Measurements from ENCODE around the gene LRRN2.

LRRN2 gene

GRCh38 chr1:204600203-204600602, 85.3 kb downstream of the LRRN2 start:
- no peak for DNase-seq (ENCODE audit: low read depth)

DNA sequence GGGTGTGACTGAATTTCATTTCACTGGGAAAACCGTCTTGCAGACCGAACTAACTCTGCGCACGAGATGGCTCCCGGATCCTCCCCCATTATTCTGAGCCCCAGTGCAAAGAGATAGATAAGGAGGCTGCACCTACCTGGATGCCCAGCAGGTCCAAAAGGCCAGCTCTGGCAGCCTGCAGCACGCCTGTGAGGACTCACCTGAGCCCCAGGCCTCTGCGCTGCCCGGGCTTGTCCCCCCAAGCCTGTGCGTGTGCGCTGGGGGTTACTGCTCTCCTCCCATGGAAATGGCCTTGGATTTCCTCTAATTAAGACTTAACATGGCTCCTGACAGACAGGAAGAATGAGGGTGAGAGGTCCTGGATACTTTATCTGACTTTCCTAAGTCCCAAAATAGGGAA, 85.9 kb downstream of the LRRN2 start:
- DNase-seq (ENCODE audit: low read depth), result no peak

DNA sequence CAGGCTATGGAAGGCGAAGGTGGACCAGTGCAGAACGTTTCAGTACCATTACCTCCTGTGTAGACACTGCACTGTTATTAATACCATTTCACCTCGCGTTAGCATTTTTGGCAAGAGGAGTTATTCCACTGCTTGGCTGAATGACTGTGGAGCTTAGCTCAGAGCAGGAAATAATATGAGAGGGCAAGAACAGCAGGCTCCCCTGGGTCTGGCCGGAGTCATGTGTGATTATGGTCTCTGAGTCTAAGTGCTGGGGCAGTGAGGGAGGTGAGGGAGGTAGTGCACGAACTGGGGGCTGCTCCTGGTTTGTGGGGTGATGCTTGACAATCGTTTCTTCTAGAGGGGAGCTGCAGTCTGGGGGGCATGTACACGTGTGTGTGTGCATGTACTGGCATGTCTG, 86.4 kb downstream of the LRRN2 start:
- DNase-seq (ENCODE audit: low read depth), result no peak

DNA sequence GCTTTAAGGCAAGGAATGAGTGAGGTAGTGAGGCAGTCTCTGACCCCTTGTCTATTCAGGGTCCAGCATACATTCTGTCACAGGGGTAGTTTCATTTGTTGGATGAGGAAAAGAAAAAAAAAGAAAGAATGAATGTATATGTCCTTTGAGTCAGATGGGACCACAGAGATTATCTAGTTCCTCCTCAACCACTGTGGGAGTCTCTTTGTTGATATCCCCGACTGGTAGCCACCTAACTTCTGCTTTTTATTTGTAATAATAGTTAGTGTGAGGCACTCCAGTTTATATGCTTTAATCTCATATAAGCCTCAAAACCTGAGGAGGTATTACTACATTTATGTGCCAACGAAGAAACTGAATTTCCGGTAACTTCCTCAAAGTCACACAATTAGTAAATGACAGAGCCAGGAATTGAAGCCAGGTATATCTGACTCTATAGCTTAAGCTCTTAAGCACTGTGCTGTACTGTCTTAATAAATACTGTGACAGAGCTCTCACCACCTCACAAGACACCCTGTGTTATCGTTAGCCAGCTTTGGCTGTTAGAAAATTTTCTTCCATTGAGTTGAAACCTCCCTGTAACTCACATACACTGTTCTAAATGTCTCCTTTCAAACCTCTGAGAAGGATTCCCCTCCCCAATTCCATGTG, 87.1 kb downstream of the LRRN2 start:
- no peak for DNase-seq (ENCODE audit: low read depth)

DNA sequence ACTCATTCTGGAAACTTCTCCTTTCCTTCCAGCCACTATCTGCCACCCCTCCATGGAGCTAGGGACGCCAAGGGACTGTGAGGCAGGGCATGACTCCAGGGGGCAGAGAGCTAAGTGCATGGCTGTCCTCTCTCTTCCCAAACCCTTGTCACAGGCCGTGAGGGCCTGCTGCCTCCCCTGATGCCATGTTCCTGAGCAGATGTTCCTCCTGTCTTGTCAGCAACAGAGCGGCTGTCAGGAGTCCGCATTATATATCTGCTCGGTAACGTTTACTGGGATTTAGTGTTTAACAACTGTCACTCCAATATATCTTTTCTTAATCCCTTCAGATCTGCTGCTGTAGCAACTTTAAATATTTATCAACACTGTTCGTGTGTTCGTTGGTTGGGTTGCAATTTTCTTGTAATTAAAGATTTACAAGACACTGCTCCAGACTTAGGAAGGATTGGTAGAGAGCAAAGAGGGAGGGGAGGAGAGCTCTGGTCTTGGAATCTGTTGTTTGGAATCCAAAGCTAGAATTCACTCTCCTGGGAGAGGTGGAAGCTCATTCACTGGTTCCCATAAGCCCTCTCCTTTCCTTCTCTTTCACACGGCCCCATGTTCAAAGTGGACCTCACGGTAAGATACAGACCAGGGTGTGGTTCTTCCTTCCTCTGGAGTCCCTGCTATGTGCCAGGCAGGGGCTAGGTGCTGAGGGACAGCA, 93.1 kb downstream of the LRRN2 start:
- DNase-seq (ENCODE audit: low read depth), result no peak

GRCh38 chr1:204591473-204592090, 94.0 kb downstream of the LRRN2 start:
- peak; percentile 69 for DNase-seq (ENCODE audit: low read depth)

DNA sequence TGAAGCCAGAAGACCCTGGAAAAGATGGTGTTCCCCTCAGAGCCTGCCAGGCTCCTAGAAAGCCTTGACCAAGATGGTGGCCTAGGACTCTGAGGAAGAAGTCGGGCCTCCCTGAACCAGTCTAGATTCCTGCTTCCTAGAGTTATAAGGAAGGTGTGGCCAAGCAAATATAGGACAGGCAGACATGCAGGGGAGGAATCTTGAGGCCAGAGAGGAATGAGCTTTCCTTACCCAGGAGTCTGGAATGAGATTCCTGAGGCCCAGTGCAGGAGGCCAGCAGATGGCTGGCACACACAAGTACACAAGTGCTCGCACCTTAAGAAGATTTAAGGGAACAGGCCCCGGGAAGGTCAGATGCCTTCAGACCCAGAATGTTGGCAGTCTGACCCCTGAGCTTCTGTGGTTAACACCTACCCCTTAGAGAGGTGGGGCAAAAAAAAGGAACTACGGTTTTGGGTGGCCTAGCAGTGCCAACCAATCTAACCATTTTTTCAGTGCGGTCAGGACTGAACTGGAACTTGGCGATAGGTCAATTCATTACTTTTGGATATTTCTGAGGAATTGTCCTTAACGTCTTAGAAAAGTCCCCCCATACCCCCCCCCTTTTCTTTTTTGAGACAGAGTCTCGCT, 96.0 kb downstream of the LRRN2 start:
- DNase-seq (ENCODE audit: low read depth), result no peak

GRCh38 chr1:204588826-204589225, 96.7 kb downstream of the LRRN2 start:
- no peak for DNase-seq (ENCODE audit: low read depth)

GRCh38 chr1:204587621-204588020, 97.9 kb downstream of the LRRN2 start:
- DNase-seq (ENCODE audit: low read depth), result no peak

DNA sequence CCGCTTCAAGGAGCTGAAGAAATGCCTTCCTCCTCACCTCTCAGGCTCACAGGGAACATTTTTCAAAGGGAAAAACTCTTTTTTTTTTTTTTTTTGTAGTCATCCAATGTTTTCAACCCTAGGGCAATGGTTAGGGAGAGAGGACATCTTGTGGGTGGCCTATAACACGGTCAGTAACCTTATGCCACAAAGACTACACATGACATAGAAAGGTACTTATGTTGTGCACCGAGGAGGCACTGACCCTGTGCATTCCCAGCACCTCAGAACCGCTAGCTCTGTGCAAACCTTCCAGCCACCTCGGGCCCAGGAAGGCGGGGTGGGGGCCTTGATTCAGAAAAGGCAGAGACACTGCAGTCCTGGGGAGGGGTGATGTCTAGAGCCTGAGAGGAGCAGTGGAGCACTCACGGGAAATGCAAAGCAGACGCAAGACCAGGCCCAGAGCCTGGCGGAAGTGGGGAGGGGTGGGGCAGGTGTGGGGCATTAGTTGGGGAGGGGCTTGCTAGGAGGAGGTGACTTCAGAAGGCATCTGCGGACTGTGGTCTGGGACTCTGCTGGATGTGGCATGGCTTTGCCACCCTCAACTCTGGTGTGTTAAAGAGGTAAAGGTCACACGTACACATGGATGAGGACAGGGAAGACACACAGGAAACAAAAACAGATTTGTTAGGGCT, 100.7 kb downstream of the LRRN2 start:
- DNase-seq (ENCODE audit: low read depth), result no peak

DNA sequence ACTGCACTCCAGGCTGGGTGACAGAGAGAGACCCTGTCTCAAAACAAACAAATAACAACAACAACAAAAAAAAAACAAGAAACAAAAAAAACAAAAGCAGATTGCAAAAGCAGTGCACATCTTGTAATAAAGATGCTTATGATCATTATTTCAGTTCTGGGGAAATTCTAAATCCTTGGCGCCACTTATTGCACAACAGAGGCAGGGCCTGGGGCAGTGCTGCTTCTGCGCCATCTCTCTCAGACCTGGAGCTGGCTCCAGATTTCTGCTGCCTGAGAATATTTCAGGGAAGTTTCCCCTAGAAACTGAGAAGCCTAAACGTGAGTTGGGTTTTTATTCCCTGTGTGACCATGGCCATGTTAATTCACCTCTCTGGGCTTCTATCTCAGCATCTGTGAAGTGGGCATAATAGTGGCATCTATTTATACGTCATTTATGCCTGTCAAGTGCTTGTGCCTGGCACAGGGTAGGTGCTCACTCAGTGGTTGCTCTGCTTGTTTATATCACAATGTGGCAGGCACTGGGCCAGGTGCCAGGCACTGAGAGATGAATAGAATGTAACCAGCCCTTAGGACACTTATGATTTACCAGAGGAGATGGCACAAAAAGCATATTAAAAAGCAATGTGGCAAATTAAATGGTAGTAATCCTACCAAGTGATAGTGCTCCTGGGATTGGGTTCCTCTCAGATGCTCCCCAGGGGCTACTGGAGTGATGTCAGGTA, 101.5 kb downstream of the LRRN2 start:
- no peak for DNase-seq (ENCODE audit: low read depth)

DNA sequence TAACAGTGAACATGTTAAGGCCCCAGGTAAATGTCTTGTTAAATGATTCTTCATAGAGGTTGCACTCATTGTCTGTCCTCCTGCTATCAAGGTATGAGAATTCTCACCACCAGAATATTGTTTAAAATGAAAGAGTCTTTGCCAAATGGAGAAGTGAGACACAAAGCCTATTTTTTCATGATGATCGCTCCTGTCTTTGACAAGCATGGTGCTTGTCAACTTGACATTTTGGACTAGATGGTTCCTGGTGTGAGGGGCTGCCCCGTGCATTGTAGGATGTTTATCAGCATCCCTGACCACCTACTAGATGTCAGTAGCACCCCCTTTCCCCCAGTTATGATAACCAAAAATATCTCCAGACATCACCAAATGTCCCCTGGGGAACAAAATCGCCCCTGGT, 103.8 kb downstream of the LRRN2 start:
- DNase-seq (ENCODE audit: low read depth), result no peak

DNA sequence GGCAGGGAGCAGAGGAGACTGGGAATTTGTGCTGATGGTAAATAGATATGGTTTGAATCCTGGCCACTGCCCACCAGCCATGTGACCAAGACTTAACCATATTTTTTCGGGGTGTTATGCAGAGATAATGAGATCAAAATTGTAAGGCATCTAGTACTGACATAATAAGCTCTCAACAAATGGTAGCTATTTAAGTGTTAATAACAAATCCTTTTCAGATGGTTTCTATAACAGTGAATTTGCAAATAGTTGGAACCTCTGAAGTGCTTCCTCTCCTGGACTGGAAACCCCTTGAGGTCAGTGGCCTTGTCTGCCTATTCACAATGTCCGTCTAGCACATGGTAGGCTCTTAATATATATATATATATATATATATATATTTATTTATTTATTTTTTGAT, 104.7 kb downstream of the LRRN2 start:
- DNase-seq (ENCODE audit: low read depth), result no peak

GRCh38 chr1:204579681-204580080, 105.9 kb downstream of the LRRN2 start:
- DNase-seq (ENCODE audit: low read depth), result no peak

GRCh38 chr1:204578867-204579664, 106.5 kb downstream of the LRRN2 start:
- DNase-seq (ENCODE audit: low read depth), result no peak

- no peak for DNase-seq (ENCODE audit: low read depth)
Observed at GRCh38 chr1:204577794-204578478, 107.6 kb downstream of the LRRN2 start.

DNA sequence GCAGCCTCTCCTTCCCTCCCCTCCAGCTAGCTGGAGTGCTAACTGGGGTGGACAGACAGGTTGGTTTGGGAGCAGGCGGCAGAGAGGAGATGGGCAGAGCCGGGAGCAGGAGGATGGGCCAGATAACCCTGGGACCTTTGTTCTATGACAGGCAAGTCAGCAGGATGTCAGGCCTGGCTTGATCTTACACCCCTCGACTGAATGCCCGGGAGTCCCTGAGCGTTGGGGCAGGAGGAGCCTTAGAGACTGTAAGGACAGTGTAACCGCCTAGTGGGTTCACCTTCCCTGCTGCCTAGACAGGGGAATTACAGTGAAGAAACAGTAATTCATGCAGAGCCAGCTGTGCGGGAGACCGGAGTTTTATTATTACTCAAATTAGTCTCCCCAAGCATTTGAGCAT, 109.1 kb downstream of the LRRN2 start:
- DNase-seq (ENCODE audit: low read depth), result no peak

DNA sequence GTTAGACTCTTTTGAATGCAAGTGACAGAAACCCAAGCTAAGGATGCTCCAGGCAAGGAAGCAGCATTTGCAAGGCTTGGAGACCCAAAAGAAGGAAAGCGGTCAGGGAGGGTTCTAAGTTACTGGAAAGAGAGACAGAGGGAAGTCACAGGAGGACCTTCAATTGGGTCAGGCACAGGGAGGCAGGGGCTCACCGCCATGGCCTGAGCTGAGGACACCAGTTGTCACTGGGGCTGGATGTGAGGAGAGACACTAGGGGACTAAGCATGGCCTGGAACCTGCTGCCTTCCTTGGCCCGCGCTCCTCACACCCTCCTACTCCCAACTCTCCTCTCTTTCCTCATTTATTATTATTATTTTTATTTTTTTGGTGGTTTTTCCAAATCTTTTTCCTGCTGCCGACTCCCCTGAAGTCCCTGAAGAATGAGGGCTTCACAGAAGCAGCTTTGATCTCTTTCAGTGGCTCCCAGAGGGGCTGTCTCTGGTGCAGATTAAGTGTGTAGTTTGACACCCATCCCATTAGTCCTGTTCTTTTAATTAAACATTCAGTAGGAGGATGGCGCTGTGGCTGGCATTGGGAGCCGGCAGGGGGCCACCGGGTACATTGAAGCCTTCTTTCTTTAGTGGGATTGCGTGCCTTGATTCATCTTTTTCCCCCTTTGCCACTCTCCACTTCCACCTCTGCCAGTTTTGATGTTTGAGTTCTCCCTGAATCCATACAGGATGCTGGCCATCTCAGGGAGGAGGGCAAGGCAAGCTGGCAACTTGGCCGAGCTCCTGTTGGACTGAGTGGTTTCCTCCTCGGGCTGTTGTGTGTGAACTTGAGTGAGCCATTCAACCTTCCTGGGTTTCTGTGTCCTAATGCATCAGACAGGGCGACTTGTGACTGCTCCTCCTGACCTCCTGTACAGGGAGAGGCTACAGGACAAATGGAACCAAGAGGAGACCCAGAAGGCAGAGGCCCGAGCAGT, 110.0 kb downstream of the LRRN2 start:
- no peak for DNase-seq (ENCODE audit: low read depth)

DNA sequence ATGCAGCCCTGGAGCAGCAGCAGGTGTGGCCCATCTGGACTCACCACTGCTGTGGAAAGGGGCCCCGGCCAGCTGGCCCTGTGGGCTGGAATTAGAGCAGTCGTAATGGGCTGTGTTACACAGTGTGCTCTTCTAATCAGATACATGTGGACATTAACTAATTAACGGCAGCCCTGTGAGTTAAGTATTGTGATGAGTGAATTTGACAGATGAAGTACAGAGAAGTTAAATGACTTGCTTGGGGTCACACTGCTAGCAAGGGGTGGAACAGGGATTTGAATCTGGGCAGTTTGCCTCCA, 110.7 kb downstream of the LRRN2 start:
- no peak for DNase-seq (ENCODE audit: low read depth)

Measured in iris pigment epithelial cell (primary cell).